HG02943 (cell line): Measurements from ENCODE around the gene NUP210.

ENCODE experiments used
- ATAC-seq: cut with Tn5 transposase; IDR thresholded peaks from one replicate; pipeline ENCODE4 v1.9.1; 2021; ENCODE audit warnings: mild to moderate bottlenecking, low read depth, moderate library complexity; ENCODE audit not compliant: unreplicated experiment

NUP210 gene

GRCh38 chr3:13407926-13408325 is 12.2 kb downstream of the NUP210 start:
- ATAC-seq, result no peak

GRCh38 chr3:13407475-13407874 is 12.6 kb downstream of the NUP210 start:
- no peak for ATAC-seq

- no peak for ATAC-seq
Measured at GRCh38 chr3:13406190-13406589, 13.9 kb downstream of the NUP210 start.

- ATAC-seq, result no peak
Measured at GRCh38 chr3:13405614-13406013, 14.5 kb downstream of the NUP210 start.

GRCh38 chr3:13404626-13405452 is 15.3 kb downstream of the NUP210 start:
- no peak for ATAC-seq

GRCh38 chr3:13403847-13404246 is 16.3 kb downstream of the NUP210 start:
- no peak for ATAC-seq

- no peak for ATAC-seq
Measured at GRCh38 chr3:13403213-13403819, 16.8 kb downstream of the NUP210 start.

- ATAC-seq, result no peak
Measured at GRCh38 chr3:13401149-13401548, 19.0 kb downstream of the NUP210 start.

GRCh38 chr3:13400114-13400673 is 19.9 kb downstream of the NUP210 start:
- ATAC-seq, result no peak

- ATAC-seq, result no peak
Measured at GRCh38 chr3:13399603-13400002, 20.5 kb downstream of the NUP210 start.

- no peak for ATAC-seq
Measured at GRCh38 chr3:13397316-13397715, 22.8 kb downstream of the NUP210 start.

GRCh38 chr3:13394363-13394762 is 25.8 kb downstream of the NUP210 start:
- ATAC-seq, result no peak

GRCh38 chr3:13393427-13394360 is 26.4 kb downstream of the NUP210 start:
- no peak for ATAC-seq

GRCh38 chr3:13391308-13391707 is 28.8 kb downstream of the NUP210 start:
- no peak for ATAC-seq

- no peak for ATAC-seq
Measured at GRCh38 chr3:13389378-13389777, 30.7 kb downstream of the NUP210 start.

GRCh38 chr3:13388816-13389215 is 31.3 kb downstream of the NUP210 start:
- ATAC-seq, result no peak

GRCh38 chr3:13385373-13385965 is 34.7 kb downstream of the NUP210 start:
- no peak for ATAC-seq

GRCh38 chr3:13380971-13381370 is 39.2 kb downstream of the NUP210 start:
- ATAC-seq, result no peak

- no peak for ATAC-seq
Measured at GRCh38 chr3:13379201-13379830, 40.8 kb downstream of the NUP210 start.

- ATAC-seq, result no peak
Measured at GRCh38 chr3:13378155-13378554, 42.0 kb downstream of the NUP210 start.
